T-helper 9 cell (primary cell): ENCODE data around the gene MYRIP.
"Not testable (repeated sequence)": the region's sequence is repeated elsewhere in the genome, so short reads cannot be mapped to it uniquely, and the experiment has no call there.

Experiments used
- DNase-seq: peaks from one replicate; pipeline ENCODE4 v3.0.0-alpha.2; 2020

The MYRIP gene

GRCh38 chr3:40088527-40089170 lies 279.2 kb downstream of the MYRIP start:
- DNase-seq, result no peak

GRCh38 chr3:40096661-40097111 lies 287.3 kb downstream of the MYRIP start:
- DNase-seq, result no peak

DNA sequence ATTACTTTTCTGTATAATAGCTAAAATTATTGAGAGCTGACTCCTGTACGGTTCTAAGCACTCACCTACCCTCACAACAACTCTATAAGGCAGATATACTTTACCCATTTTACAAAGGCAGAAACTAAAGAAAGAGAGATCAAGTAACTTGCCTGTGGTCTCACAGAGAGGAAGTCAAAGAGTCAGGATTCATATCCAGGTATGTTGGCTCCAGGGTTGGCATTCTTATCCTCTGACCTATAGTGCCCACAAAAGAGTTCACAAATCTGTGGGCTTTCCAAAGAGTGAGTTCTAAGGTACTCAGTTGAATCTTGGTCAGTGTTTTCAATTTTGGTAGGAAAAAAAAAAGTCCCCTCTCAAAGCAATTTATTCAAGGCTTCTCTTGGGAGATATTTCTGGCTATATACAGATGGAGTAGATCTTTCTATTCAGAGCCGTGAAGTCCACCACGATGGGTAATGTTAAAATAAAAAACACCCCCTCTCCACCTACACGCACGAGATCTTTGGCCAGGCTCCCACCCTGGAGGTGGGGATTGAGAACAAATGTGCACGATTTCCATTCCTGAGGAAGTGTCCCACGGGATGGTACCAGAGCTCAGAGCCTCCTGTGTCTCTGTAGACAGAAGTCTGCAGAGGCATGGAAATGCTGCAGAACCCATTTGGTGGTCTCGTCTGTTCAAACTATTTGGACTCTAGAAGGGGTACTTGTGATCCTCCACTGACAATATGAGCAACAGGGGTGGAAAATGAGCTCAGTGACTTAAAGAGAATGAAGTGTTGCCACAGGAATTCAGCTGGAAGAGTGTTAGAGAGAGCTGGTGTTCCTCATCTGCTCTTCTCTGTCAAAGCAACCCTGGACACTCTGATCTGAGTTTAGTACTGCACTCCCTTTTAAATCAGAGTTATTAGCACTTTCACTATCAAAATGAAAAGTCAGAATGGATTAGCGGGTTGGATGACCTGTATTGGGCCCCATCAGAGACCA lies 288.0 kb downstream of the MYRIP start:
- DNase-seq, result no peak

- DNase-seq, result no peak
These were observed 288.9 kb downstream of the MYRIP start for GRCh38 chr3:40098261-40098759.

DNA sequence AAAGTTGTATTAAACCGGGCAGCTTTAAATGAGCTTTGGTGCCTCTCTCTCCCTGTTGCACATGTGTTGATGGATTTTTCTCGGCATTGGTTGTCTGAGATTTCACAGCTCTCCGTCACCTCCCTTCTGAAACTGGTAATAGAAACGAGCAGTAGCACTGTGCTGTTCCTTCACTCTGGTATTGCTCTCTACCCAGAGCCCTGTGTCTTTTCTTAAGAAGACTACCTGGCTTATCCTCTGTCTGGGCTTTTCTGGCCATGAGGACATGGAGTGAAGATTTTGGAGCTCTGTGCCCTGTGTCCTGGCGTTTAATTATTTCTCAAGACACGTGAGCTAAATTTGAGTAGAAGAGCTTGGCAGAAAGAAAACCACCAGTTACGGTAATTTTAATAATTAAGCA lies 290.5 kb downstream of the MYRIP start:
- no peak for DNase-seq

GRCh38 chr3:40102182-40102581 lies 292.8 kb downstream of the MYRIP start:
- no peak for DNase-seq

DNA sequence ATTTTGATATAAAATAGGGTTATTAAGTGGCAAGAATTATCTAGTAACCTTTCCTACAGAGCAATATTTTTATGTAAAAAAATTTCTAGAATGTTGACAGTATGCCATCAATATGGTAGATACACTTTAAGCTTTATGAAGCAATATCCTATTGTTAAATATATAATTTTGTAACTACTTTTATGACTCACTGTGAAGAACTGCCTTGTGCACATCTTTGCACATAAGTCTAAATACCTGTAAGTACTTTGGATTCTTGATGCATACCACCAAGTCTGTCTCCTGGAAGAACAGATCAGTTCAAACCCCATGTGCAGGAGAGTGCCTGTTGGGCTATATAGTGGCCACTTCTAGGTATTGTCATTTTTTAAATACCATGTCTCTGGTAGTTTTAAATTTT lies 294.4 kb downstream of the MYRIP start:
- no peak for DNase-seq

- no peak for DNase-seq
These were observed 295.0 kb downstream of the MYRIP start for GRCh38 chr3:40104441-40104840.

DNA sequence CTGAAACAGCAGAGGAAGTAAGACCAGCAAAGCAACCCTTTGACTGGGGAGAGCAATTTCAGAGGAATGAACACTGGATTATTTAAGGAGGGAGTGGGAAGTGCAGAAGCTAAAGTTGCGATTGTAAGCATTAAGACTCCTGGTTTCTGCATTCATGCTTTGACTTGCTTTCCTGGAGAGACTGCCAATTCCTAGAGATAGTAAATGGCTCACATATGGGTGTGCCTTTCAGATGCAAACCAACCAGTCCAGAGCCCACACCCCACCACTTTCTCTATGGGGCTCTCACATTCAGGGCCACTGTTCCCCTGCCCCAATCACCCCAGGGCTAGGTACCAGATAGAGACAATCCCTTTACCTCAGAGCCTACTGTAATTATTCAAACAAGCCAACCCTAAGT lies 299.2 kb downstream of the MYRIP start:
- no peak for DNase-seq

DNA sequence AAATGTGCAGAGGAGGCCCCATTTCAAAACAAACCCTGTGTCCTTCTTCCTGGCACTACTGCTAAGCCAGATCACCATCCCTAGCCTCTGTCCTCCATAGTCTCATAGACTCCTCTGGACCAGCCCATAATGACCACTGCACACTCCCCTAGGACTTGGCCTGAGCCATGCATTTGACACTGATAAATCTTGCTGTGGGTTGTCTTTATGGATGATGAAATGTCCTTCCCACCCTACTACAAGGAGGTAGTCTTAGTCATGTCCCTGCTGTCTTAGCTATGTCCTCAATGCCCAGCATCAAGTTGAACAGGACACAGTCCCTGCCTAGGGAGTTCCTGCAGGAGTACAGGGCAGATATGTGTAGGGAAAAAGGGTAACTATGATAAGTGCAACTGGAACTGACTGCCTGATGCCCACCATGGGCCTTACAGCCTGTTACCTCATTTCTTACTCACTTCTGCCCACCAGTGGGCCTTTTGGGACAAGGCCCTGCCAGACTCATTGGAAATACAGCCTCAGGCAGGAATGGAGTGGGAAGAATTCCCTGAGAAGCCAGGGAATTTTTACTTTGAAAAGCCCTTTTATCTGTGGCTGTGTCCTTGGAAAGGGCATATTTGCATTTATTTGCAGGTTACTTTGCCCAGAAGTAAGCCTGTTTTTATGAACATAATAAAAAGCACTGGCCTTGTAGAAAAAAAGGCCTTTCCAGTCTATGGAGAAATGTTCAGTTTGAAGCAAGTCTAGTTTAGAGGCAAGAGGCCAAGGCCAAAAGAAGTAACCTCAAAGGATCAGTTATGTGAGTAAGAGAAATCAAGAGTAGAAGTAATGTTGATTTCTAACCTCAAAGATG lies 300.5 kb downstream of the MYRIP start:
- no peak for DNase-seq

- no peak for DNase-seq
These were observed 307.2 kb downstream of the MYRIP start for GRCh38 chr3:40116478-40117177.

DNA sequence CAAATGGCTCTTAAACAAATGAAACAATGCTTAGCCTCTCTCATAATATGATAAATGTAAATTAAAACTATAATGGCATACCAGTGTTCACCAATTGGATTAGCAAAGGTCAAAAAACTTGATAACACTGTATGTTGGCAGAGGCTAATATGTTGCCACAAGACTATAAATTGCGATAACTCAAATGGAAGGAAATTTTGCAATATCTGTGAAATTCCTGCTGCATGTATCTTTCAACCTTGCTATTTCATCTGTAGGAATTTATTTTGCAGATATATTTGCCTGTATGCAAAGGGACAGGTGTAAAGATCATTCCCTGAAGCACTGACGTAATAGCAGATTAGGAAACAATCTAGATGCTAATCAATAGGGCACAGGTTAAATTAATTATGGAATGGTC lies 308.7 kb downstream of the MYRIP start:
- no peak for DNase-seq

GRCh38 chr3:40120067-40120692 lies 310.8 kb downstream of the MYRIP start:
- no peak for DNase-seq

GRCh38 chr3:40120806-40121205 lies 311.4 kb downstream of the MYRIP start:
- DNase-seq, result no peak

- no peak for DNase-seq
These were observed 315.5 kb downstream of the MYRIP start for GRCh38 chr3:40124918-40125317.

DNA sequence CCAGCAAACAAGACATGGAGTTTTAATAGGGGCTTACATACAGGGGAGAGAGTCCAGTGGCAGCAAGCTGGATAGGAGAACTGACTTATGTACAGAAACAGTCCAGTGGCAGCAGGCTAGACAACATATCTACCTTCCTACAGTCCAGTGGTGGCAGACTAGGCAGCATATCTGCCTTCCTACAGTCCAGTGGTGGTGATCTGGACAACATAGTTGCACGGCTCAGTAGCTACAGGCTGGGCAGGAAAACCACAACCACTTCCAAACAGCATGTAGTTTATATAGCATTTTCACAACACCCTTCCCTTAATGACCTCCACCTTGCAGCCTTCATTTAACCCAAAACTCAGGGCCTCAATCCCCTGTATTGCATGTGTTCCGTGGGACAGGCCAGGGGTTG lies 318.8 kb downstream of the MYRIP start:
- DNase-seq, result no peak

- DNase-seq, result no peak
These were observed 320.1 kb downstream of the MYRIP start for GRCh38 chr3:40129510-40129909.

DNA sequence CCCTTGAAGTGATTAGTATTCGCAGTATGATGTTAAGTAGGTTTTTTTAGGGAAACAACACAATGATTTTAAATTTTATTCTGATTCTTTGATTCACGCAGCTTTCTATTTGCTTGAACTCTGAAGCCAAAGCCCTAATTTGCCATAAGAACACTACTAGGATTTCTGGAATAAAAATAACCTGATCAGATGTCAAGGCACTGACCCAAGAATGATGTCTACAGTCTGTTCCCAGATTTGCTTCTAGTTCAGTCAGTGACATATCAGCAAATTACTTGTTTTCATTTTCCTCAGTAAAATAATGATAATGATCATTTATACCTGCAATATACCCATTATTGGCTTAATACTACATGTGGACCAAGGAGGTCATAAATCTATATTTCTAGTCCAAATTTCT lies 320.6 kb downstream of the MYRIP start:
- DNase-seq, result no peak

- DNase-seq, result no peak
These were observed 321.3 kb downstream of the MYRIP start for GRCh38 chr3:40130721-40131120.

GRCh38 chr3:40133886-40134575 lies 324.6 kb downstream of the MYRIP start:
- not testable (repeated sequence) for DNase-seq
